ENCODE measurements around the gene POLR2A. TPM values are rescaled to one million over a fixed set of nuclear protein-coding genes. Genes with fewer than 3 reads are reported as not detected.

The POLR2A gene
- total and polyA plus RNA-seq, 2 of the 13 experiments (the other 11 are each of a cell fraction or from before 2014, with no cell fraction given) = 17.8 to 18.3 TPM

GRCh38 chr17:7493941-7494340 is 9.8 kb downstream of the POLR2A start:
- no peak for FAIRE-seq
- TF ChIP-seq, protein P1, sequence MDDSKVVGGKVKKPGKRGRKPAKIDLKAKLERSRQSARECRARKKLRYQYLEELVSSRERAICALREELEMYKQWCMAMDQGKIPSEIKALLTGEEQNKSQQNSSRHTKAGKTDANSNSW (CRISPR knock-in tag; IDR thresholded peaks at IDR 0.05; ENCODE audit: borderline replicate concordance) = no peak
- TF ChIP-seq TEAD3 (CRISPR knock-in tag; optimal IDR thresholded peaks at IDR 0.05; ENCODE audit: borderline replicate concordance) = no peak
- no peak for TF ChIP-seq ZNF225 (CRISPR knock-in tag; IDR thresholded peaks at IDR 0.05)
- TF ChIP-seq GABPA (IDR thresholded peaks at IDR 0.05; ENCODE audit: low read depth, low read length) = no peak
- no peak for TF ChIP-seq GABPA (CRISPR knock-in tag; IDR thresholded peaks at IDR 0.05; ENCODE audit: low read depth)
- no peak for TF ChIP-seq KMT2A (CRISPR knock-in tag; IDR thresholded peaks at IDR 0.05)
- no peak for TF ChIP-seq ZSCAN9 (CRISPR knock-in tag; IDR thresholded peaks at IDR 0.05; ENCODE audit: borderline replicate concordance)
- no peak for TF ChIP-seq CC2D1A (CRISPR knock-in tag; IDR thresholded peaks at IDR 0.05)
- TF ChIP-seq ZNF33A (CRISPR knock-in tag; IDR thresholded peaks at IDR 0.05; ENCODE audit: borderline replicate concordance) = no peak
- TF ChIP-seq, protein P2, sequence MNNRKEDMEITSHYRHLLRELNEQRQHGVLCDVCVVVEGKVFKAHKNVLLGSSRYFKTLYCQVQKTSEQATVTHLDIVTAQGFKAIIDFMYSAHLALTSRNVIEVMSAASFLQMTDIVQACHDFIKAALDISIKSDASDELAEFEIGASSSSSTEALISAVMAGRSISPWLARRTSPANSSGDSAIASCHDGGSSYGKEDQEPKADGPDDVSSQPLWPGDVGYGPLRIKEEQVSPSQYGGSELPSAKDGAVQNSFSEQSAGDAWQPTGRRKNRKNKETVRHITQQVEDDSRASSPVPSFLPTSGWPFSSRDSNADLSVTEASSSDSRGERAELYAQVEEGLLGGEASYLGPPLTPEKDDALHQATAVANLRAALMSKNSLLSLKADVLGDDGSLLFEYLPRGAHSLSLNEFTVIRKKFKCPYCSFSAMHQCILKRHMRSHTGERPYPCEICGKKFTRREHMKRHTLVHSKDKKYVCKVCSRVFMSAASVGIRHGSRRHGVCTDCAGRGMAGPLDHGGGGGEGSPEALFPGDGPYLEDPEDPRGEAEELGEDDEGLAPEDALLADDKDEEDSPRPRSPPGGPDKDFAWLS (CRISPR knock-in tag; IDR thresholded peaks at IDR 0.05; ENCODE audit: borderline replicate concordance) = no peak
- H3K9me3 ChIP-seq (ENCODE audit: low read length) = no peaks in the 10 kb centered on the region
- peaks cover 39% of the 10 kb centered on the region for H3K4me1 ChIP-seq (ENCODE audit: insufficient read depth, low read length)
- in situ Hi-C loops (cut with HindIII; ENCODE audit: extremely low pct_ligation_motif_present, low pct_unique_long_range_greater_than_20kb) = no loop called here
- POLR2A ChIA-PET = interaction anchor here (3.2 kb wide), 1 partner anchor 10 kb away, joined by 12 read pairs; the partner anchor contains the start of gene POLR2A
- H3K27me3 ChIP-seq (ENCODE audit: control insufficient read depth in 1 of 2, insufficient read depth in 2 of 2, low read length in 2 of 2) = no peaks in the 10 kb centered on the region
- DNase-seq (ENCODE audit: low spot score) = no peak
- H3K4me2 ChIP-seq (ENCODE audit: low read depth, low read length) = no peak overlapping the region
- H3K9ac ChIP-seq (ENCODE audit: insufficient read depth, low read depth, low read length) = no peak overlapping the region
- H2AFZ ChIP-seq (ENCODE audit: low read length) = no peak overlapping the region
- 94% methylated on average over 3 of the region's 3 CpGs for WGBS (ENCODE audit: low lambda C conversion rate)
- H3K79me2 ChIP-seq (ENCODE audit: insufficient read depth, low read length) = peaks cover 67% of the 10 kb centered on the region
- H4K20me1 ChIP-seq (ENCODE audit: insufficient read depth, low read length) = peaks cover 59% of the 10 kb centered on the region
- no peak overlapping the region for H3K27ac ChIP-seq (ENCODE audit: extremely low read length, insufficient read depth, low read length)
- no peak for ATAC-seq
- BruUV-seq (replicated peaks) = no TSS peak
- no peak overlapping the region for H3K4me3 ChIP-seq (replicated peaks in 1 of 3; ENCODE audit: insufficient read depth in 1 of 3, low read depth in 2 of 3, low read length in 3 of 3)
- intact Hi-C loops (cut with micrococcal nuclease; ENCODE audit: unreplicated experiment) = no loop called here
- CTCF ChIA-PET (ENCODE audit: low intra/inter-chr PET ratio, low total read pairs) = no interaction called here
- H3K36me3 ChIP-seq (replicated peaks in 1 of 2; ENCODE audit: control insufficient read depth in 1 of 2, insufficient read depth in 2 of 2, low read length in 2 of 2) = peaks cover 28 to 60% of the 10 kb centered on the region in 2 experiments

Data from HepG2 (cell line).